Breast epithelium (tissue), 4 donors: Measurements from ENCODE around the gene CHST1. TPM values are rescaled to one million over a fixed set of nuclear protein-coding genes. Genes with fewer than 3 reads are reported as not detected.

Experiments used
- DNase-seq, 2 donors: peaks; one replicate each; pipeline ENCODE4 v3.0.0-alpha.2; 2019; ENCODE audit warnings: low spot score in 2 of 2
- H3K27ac ChIP-seq, 2 donors: fragments of 200-600 bp; sonication (generic) in 1 of 2; one replicate each; pipeline ENCODE4 v1.5.1; 2016 to 2019; ENCODE audit warnings: mild to moderate bottlenecking in 1 of 2
- H3K27me3 ChIP-seq, 2 donors: fragments of 200-600 bp; sonication (generic) in 1 of 2; one replicate each; pipeline versions ENCODE4 v1.5.1 to v1.6.0; 2017 to 2019; ENCODE audit warnings: control low read depth in 1 of 2, mild to moderate bottlenecking in 1 of 2
- H3K36me3 ChIP-seq: fragments of 200-600 bp; one replicate; pipeline ENCODE4 v1.5.1; 2019
- H3K4me1 ChIP-seq, 2 donors: fragments of 200-600 bp; sonication (generic); one replicate each; pipeline ENCODE4 v1.5.1; 2016 to 2019; ENCODE audit warnings: control low read depth in 1 of 2
- H3K4me3 ChIP-seq, 3 donors: fragments of 200-600 bp; sonication (generic); 1 replicate in 2 of 3; 2 replicates in 1 of 3; pipeline ENCODE4 v1.5.1; 2016 to 2019; ENCODE audit warnings: mild to moderate bottlenecking in 3 of 3, moderate library complexity in 2 of 3
- H3K9me3 ChIP-seq, 2 donors: fragments of 200-600 bp; sonication (generic) in 1 of 2; one replicate each; pipeline ENCODE4 v1.5.1; 2016 to 2019; ENCODE audit warnings: control low read depth in 1 of 2
- CTCF ChIP-seq, 3 donors: fragments of 450-650 bp; IDR thresholded peaks; one replicate each; pipeline ENCODE4 v1.5.1; 2016 to 2017; ENCODE audit warnings: antibody characterized with exemption in 3 of 3, mild to moderate bottlenecking in 3 of 3, moderate library complexity in 3 of 3
- POLR2A ChIP-seq: fragments of 450-650 bp; IDR thresholded peaks from one replicate; pipeline ENCODE4 v1.6.1; 2016; ENCODE audit warnings: antibody characterized with exemption, mild to moderate bottlenecking, moderate library complexity
- POLR2AphosphoS5 ChIP-seq, 3 donors: sonication (generic); formaldehyde crosslinking; IDR thresholded peaks; one replicate each; pipeline ENCODE4 v1.6.1; 2017; ENCODE audit warnings: antibody characterized with exemption in 3 of 3
- intact Hi-C: fragments of 100-400 bp; cut with DNase I; formaldehyde crosslinking; loops from one replicate; pipeline ENCODE4 v1.15.1; 2023; ENCODE audit warnings: low total_unique reads
- total RNA-seq, 3 donors: library from RNA; depleted of rRNA; stranded (reverse); fragments of >200 nt; gene quantifications; one replicate each; pipeline ENCODE4 v1.1.0, GENCODE V29; 2016

Gene CHST1
- total RNA-seq, 3 donors from 2014 or later: 1.8 to 3.6 (median 2.2) TPM

- H3K27me3 ChIP-seq: peaks cover 0 to 5% of the 10 kb centered on the region in 2 donors
- peaks cover 6 to 22% of the 10 kb centered on the region in 2 donors for H3K9me3 ChIP-seq
- intact Hi-C loops: no loop called here
- no peak overlapping the region for H3K4me3 ChIP-seq
- TF ChIP-seq POLR2A (no peak), CTCF (IDR thresholded peaks at IDR 0.05) (no peak), POLR2AphosphoS5 (IDR thresholded peaks at IDR 0.05) (no peak)
- no peaks in the 10 kb centered on the region for H3K4me1 ChIP-seq
- H3K27ac ChIP-seq: no peak overlapping the region
- H3K36me3 ChIP-seq: no peaks in the 10 kb centered on the region
- DNase-seq: no peak
Measured at GRCh38 chr11:45625611-45626010, 39.8 kb downstream of the CHST1 start.

- H3K4me1 ChIP-seq: no peaks in the 10 kb centered on the region
- H3K9me3 ChIP-seq: peaks cover 13 to 28% of the 10 kb centered on the region in 2 donors
- H3K36me3 ChIP-seq: no peaks in the 10 kb centered on the region
- TF ChIP-seq POLR2A (no peak), CTCF (IDR thresholded peaks at IDR 0.05) (no peak), POLR2AphosphoS5 (IDR thresholded peaks at IDR 0.05) (no peak)
- H3K27me3 ChIP-seq: peaks cover 0 to 5% of the 10 kb centered on the region in 2 donors
- no peak for DNase-seq
- intact Hi-C loops: no loop called here
- H3K4me3 ChIP-seq: no peak overlapping the region
- H3K27ac ChIP-seq: no peak overlapping the region
Measured at GRCh38 chr11:45624095-45624494, 41.3 kb downstream of the CHST1 start.

GRCh38 chr11:45622861-45623260 lies 42.6 kb downstream of the CHST1 start:
- Histone ChIP-seq H3K9me3 (peaks cover 13 to 26% of the 10 kb centered on the region in 2 donors), H3K27ac (no peak overlapping the region), H3K4me1 (no peaks in the 10 kb centered on the region), H3K27me3 (peaks cover 0 to 10% of the 10 kb centered on the region in 2 donors), H3K36me3 (no peaks in the 10 kb centered on the region), H3K4me3 (no peak overlapping the region)
- no peak for TF ChIP-seq CTCF (IDR thresholded peaks at IDR 0.05)
- TF ChIP-seq POLR2A: no peak
- no peak for TF ChIP-seq POLR2AphosphoS5 (IDR thresholded peaks at IDR 0.05)
- DNase-seq: no peak
- intact Hi-C loops: no loop called here

GRCh38 chr11:45622283-45622682 lies 43.1 kb downstream of the CHST1 start:
- no peak overlapping the region for H3K4me3 ChIP-seq
- no peak for DNase-seq
- H3K27me3 ChIP-seq: peaks cover 0 to 5% of the 10 kb centered on the region in 2 donors
- peaks cover 13 to 20% of the 10 kb centered on the region in 2 donors for H3K9me3 ChIP-seq
- no peak overlapping the region for H3K27ac ChIP-seq
- intact Hi-C loops: no loop called here
- TF ChIP-seq POLR2AphosphoS5 (IDR thresholded peaks at IDR 0.05): no peak
- TF ChIP-seq CTCF (IDR thresholded peaks at IDR 0.05): no peak
- TF ChIP-seq POLR2A: no peak
- H3K4me1 ChIP-seq: no peaks in the 10 kb centered on the region
- H3K36me3 ChIP-seq: no peaks in the 10 kb centered on the region

GRCh38 chr11:45621588-45621987 lies 43.8 kb downstream of the CHST1 start:
- Histone ChIP-seq H3K27me3 (peaks cover 0 to 5% of the 10 kb centered on the region in 2 donors), H3K36me3 (no peaks in the 10 kb centered on the region), H3K27ac (no peak overlapping the region), H3K4me1 (no peaks in the 10 kb centered on the region), H3K4me3 (no peak overlapping the region), H3K9me3 (peaks cover 13 to 18% of the 10 kb centered on the region in 2 donors)
- no peak for DNase-seq
- TF ChIP-seq POLR2AphosphoS5 (IDR thresholded peaks at IDR 0.05) (no peak), CTCF (IDR thresholded peaks at IDR 0.05) (no peak), POLR2A (no peak)
- intact Hi-C loops: no loop called here
